Measurements from ENCODE around the gene SENP5.

The SENP5 gene

DNA sequence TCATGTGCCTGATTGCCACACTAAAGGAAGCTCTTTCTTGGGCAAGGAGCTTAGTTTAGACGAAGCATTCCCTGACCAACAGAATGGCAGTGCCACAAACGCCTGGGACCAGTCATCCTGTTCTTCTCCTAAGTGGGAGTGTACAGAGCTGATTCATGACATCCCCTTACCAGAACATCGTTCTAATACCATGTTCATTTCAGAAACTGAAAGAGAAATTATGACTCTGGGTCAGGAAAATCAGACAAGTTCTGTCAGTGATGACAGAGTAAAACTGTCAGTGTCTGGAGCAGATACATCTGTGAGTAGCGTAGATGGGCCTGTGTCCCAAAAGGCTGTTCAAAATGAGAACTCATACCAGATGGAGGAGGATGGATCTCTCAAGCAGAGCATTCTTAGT is 18.4 kb downstream of the SENP5 start:
- Histone ChIP-seq H3K27me3 (replicated peaks) (no peaks in the 10 kb centered on the region), H3K27ac (no peak overlapping the region), H3K36me3 (replicated peaks) (peaks cover 14% of the 10 kb centered on the region), H3K4me3 (ENCODE audit: low read depth, low read length) (no peak overlapping the region)
- no peak for TF ChIP-seq CTCF (IDR thresholded peaks at IDR 0.05; ENCODE audit: low read depth, low read length, missing control alignments)
- in situ Hi-C loops (cut with HindIII; ENCODE audit: low pct_ligation_motif_present, low sequenced_read_pairs): no loop called here
- no peak for DNase-seq

- Histone ChIP-seq H3K27me3 (replicated peaks) (no peaks in the 10 kb centered on the region), H3K27ac (no peak overlapping the region), H3K4me3 (ENCODE audit: low read depth, low read length) (no peak overlapping the region), H3K36me3 (replicated peaks) (peaks cover 14% of the 10 kb centered on the region)
- no peak for DNase-seq
- in situ Hi-C loops (cut with HindIII; ENCODE audit: low pct_ligation_motif_present, low sequenced_read_pairs): no loop called here
- TF ChIP-seq CTCF (IDR thresholded peaks at IDR 0.05; ENCODE audit: low read depth, low read length, missing control alignments): no peak
These were observed 22.4 kb downstream of the SENP5 start for GRCh38 chr3:196889844-196890708.

DNA sequence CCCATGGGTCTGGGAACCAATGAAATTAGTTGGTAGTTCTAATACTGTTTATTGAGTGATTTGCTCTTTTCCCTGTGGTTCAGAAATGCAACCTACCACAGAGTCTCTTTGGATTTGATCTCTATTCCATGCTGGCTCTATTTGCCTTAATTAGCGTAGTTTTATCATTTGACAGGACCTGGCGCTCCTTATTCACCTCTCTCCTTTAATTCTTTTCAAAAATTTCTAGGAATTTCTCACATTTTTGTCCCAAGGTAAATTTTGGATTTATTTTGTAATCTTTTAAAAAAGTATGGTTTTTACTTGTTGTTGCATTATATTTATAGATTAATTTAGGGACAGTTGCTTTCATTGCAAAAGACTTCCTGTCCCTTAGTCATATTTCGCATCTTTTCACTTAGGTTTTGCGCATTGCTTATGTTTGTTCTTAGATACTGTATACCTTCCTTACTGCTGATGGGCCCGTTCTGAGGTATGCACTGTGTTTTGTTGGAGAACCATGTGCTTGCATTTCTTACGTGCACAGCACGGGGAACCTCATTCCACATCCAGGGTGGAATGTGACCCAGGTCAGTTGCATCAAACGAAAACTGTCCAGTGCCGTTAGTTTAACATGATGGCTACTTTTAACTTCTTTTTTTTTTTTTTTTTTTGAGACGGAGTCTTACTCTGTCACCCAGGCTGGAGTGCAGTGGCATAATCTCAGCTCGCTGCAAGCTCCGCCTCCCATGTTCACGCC is 27.0 kb downstream of the SENP5 start:
- Histone ChIP-seq H3K27me3 (replicated peaks) (no peaks in the 10 kb centered on the region), H3K36me3 (replicated peaks) (no peaks in the 10 kb centered on the region), H3K4me3 (ENCODE audit: low read depth, low read length) (no peak overlapping the region), H3K27ac (no peak overlapping the region)
- in situ Hi-C loops (cut with HindIII; ENCODE audit: low pct_ligation_motif_present, low sequenced_read_pairs): no loop called here
- DNase-seq: no peak
- no peak for TF ChIP-seq CTCF (IDR thresholded peaks at IDR 0.05; ENCODE audit: low read depth, low read length, missing control alignments)

GRCh38 chr3:196896229-196896628 is 28.5 kb downstream of the SENP5 start:
- H3K27ac ChIP-seq: no peak overlapping the region
- H3K36me3 ChIP-seq (replicated peaks): no peaks in the 10 kb centered on the region
- TF ChIP-seq CTCF (IDR thresholded peaks at IDR 0.05; ENCODE audit: low read depth, low read length, missing control alignments): no peak
- in situ Hi-C loops (cut with HindIII; ENCODE audit: low pct_ligation_motif_present, low sequenced_read_pairs): no loop called here
- no peak for DNase-seq
- H3K4me3 ChIP-seq (ENCODE audit: low read depth, low read length): no peak overlapping the region
- H3K27me3 ChIP-seq (replicated peaks): no peaks in the 10 kb centered on the region

DNA sequence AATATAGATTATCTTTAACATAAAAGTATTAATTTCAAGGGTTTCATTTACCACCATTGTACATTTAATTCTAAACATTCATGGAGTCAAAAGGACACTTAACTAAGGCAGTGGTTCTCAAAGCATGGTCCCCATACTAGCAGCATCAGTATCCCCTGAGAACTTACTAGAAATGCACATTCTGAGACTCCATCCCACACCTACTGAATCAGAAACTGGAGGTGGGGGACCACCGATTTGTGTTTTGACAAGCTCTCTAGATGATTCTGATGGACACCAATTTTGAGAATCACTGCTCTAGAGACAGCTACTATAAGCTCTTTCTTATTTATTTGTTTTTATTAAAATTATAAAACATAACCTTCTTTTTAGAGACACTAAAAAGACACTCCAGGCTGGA is 34.0 kb downstream of the SENP5 start:
- no peak for TF ChIP-seq CTCF (IDR thresholded peaks at IDR 0.05; ENCODE audit: low read depth, low read length, missing control alignments)
- H3K27ac ChIP-seq: no peak overlapping the region
- H3K27me3 ChIP-seq (replicated peaks): no peaks in the 10 kb centered on the region
- no peak for DNase-seq
- no peak overlapping the region for H3K4me3 ChIP-seq (ENCODE audit: low read depth, low read length)
- peaks cover 42% of the 10 kb centered on the region for H3K36me3 ChIP-seq (replicated peaks)
- in situ Hi-C loops (cut with HindIII; ENCODE audit: low pct_ligation_motif_present, low sequenced_read_pairs): no loop called here

Data from brain microvascular endothelial cell (primary cell).